WERI-Rb-1 (cell line): Measurements from ENCODE around the gene CPEB1.
A peak's percentile ranks its signal among the peaks of the same experiment; 100 is the strongest.

Source experiments
- DNase-seq: peaks from one replicate; pipeline ENCODE4 v3.0.0-alpha.2; 2020
- H3K27ac ChIP-seq: fragments of 250-450 bp; sonication (Bioruptor Pico); 2 replicates; pipeline ENCODE4 v1.5.1; 2020; ENCODE audit warnings: mild to moderate bottlenecking, moderate library complexity
- H3K27me3 ChIP-seq: fragments of 250-450 bp; sonication (Bioruptor Pico); 2 replicates; pipeline ENCODE4 v1.5.1; 2021; ENCODE audit warnings: mild to moderate bottlenecking, low read depth, moderate library complexity; ENCODE audit not compliant: insufficient read depth, severe bottlenecking
- H3K36me3 ChIP-seq: fragments of 250-450 bp; sonication (Bioruptor Pico); 2 replicates; pipeline ENCODE4 v1.5.1; 2020; ENCODE audit warnings: mild to moderate bottlenecking, moderate library complexity
- H3K4me3 ChIP-seq: 2 replicates; pipeline ENCODE4 v1.5.1; 2011; ENCODE audit warnings: low read depth, mild to moderate bottlenecking, control low read depth, low read length
- H3K9me3 ChIP-seq: fragments of 250-450 bp; sonication (Bioruptor Pico); 2 replicates; pipeline ENCODE4 v1.5.1; 2021; ENCODE audit warnings: mild to moderate bottlenecking, moderate library complexity; ENCODE audit not compliant: severe bottlenecking
- TF ChIP-seq, protein P1 (sequence below): IDR thresholded peaks from 2 replicates; pipeline ENCODE4 v1.5.1; 2011; ENCODE audit warnings: low read depth, mild to moderate bottlenecking, control low read depth, inconsistent platforms, low read length

CPEB1 gene

DNA sequence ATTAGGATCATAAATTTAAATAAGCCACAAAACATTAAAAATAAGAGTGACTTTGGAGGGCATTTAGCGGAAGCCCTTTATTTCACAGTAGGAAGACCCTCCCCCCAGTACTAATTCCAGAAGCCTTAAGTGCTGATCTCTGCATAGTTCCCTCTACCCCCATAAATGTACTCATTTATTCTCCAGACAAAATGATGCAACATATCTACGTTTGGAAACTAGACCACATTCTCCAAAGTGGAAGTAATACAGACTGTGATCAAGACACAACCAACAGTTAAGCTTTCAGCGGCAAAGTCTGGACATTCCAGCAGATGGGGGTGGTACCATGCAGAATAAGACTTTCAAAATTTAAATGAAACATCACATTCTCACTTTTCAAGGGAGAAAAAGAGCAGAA lies 62.1 kb downstream of the CPEB1 start:
- Histone ChIP-seq H3K27me3 (no peaks in the 10 kb centered on the region), H3K27ac (no peak overlapping the region), H3K36me3 (no peaks in the 10 kb centered on the region), H3K4me3 (no peak overlapping the region), H3K9me3 (no peaks in the 10 kb centered on the region)
- DNase-seq, result no peak
- TF ChIP-seq, protein P1, sequence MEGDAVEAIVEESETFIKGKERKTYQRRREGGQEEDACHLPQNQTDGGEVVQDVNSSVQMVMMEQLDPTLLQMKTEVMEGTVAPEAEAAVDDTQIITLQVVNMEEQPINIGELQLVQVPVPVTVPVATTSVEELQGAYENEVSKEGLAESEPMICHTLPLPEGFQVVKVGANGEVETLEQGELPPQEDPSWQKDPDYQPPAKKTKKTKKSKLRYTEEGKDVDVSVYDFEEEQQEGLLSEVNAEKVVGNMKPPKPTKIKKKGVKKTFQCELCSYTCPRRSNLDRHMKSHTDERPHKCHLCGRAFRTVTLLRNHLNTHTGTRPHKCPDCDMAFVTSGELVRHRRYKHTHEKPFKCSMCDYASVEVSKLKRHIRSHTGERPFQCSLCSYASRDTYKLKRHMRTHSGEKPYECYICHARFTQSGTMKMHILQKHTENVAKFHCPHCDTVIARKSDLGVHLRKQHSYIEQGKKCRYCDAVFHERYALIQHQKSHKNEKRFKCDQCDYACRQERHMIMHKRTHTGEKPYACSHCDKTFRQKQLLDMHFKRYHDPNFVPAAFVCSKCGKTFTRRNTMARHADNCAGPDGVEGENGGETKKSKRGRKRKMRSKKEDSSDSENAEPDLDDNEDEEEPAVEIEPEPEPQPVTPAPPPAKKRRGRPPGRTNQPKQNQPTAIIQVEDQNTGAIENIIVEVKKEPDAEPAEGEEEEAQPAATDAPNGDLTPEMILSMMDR, result no peak

DNA sequence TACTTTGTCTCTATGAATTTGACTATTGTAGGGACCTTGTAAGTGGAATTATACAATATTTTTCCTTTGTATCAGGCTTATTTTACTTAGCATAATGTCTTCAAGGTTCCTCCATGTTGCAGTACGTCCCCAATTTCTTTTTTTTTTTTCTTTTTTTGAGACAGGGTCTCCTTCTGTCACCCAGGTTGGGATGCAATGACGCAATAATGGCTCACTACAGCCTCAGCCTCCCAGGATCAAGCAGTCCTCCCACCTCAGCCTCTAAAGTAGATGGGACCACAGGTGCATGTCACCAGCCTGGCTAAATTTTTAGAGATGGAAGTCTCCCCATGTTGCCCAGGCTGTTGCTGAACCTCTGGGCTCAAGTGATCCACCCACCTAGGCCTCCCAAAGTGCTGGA lies 66.5 kb downstream of the CPEB1 start:
- no peak overlapping the region for H3K4me3 ChIP-seq
- no peak overlapping the region for H3K27ac ChIP-seq
- DNase-seq, result no peak
- H3K36me3 ChIP-seq, result no peaks in the 10 kb centered on the region
- H3K27me3 ChIP-seq, result no peaks in the 10 kb centered on the region
- H3K9me3 ChIP-seq, result no peaks in the 10 kb centered on the region
- TF ChIP-seq, protein P1, result no peak

DNA sequence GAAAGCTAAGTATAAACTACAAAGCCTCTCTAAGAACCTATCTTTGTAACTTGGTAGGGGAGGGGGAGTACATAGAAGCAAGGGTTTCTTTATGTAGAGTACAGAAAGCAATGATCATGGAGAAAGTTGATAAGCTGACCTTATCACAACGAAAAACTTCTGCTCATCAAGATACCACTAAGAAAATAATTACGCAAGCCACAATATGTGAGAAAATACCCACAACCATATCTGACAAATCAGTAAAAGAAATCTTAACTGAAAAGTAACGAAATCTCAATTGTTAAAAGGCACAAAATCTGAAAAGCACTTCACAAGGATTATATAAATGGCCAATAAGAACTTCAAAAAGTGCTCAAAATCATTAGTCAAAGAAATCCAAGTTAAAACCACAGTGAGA lies 71.8 kb downstream of the CPEB1 start:
- TF ChIP-seq, protein P1, result no peak
- no peak overlapping the region for H3K27ac ChIP-seq
- H3K9me3 ChIP-seq, result no peaks in the 10 kb centered on the region
- no peaks in the 10 kb centered on the region for H3K27me3 ChIP-seq
- no peak overlapping the region for H3K4me3 ChIP-seq
- no peak for DNase-seq
- H3K36me3 ChIP-seq, result no peaks in the 10 kb centered on the region

DNA sequence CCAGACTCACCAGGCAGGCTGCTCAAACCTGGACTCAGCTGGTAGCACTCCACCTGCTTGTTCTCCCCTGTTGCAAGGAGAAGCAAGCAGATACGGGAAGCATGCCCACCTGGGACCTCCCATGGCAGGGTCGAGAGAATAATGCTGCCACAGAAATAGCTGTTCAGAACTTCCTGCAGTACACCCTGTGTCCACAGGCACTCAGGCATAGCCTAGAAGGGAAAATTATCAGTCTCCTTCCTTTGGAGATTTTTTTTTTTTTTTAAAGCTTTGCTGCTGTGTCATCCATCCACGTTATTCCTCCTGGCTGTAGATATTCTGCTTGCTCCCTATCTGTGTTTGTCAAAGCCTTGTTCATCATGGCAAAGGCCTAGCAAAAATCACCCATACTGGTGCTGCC lies 74.2 kb downstream of the CPEB1 start:
- DNase-seq, result no peak
- Histone ChIP-seq H3K27ac (no peak overlapping the region), H3K27me3 (no peaks in the 10 kb centered on the region), H3K4me3 (no peak overlapping the region), H3K9me3 (no peaks in the 10 kb centered on the region), H3K36me3 (peaks cover 7% of the 10 kb centered on the region)
- TF ChIP-seq, protein P1, result no peak

DNA sequence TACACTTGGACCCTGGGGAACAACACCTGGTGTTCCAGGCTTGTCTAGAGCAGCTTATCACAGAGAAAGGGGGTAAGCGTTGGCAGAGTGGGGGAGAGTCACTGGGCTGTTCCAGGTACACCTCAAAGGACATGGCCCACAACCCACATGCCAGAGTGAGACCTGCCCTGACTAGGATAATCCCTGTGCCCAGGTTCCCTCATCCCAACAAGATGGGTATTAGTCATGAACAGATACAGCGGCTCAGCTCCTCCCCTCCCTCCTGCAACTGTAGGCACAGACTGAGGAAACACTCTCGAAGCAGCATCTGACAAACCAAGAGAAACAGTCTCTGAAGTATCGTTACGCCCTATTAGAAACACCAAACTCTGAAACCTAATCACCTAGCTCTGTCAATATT lies 74.9 kb downstream of the CPEB1 start:
- Histone ChIP-seq H3K27me3 (no peaks in the 10 kb centered on the region), H3K4me3 (peak overlapping the region; percentile 25; the same call in 1 of the 2 replicates), H3K36me3 (peaks cover 7% of the 10 kb centered on the region), H3K27ac (peak overlapping the region; percentile 17), H3K9me3 (no peaks in the 10 kb centered on the region)
- TF ChIP-seq, protein P1, result no peak
- DNase-seq, result peak; percentile 29

DNA sequence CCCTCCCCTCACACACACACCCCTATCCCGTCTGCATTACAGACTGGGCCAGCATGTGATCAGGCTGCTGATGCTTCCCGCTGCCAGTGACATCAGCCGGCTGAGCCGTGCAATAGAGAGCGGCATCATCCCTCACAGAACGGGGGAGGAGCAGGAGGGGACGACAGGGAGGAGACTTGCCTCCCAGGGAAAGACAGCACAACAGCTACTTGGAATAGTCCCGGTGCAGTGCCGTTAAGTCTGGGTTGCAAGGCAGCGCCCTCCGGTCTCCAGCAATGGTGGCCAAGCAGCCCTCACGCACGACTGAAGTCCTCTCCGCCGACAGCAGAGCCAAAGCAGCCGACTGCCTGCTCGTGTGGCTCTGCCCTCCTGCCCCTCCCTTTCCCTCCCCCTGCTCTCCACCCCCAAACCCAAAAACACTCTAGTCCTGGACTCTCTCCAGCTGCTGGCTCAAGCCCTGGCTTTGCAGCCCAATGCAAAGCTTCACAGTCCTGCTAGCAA lies 75.4 kb downstream of the CPEB1 start:
- Histone ChIP-seq H3K36me3 (peaks cover 7% of the 10 kb centered on the region), H3K27ac (peak overlapping the region; percentile 17), H3K4me3 (peak overlapping the region; percentile 25), H3K9me3 (no peaks in the 10 kb centered on the region), H3K27me3 (no peaks in the 10 kb centered on the region)
- TF ChIP-seq, protein P1, result no peak
- peak; percentile 80 for DNase-seq
